GM12892 (cell line): Measurements from ENCODE around the gene TPST2.

Source experiments
- POLR2A ChIP-seq: IDR thresholded peaks from 2 replicates; pipeline ENCODE4 v1.6.1; 2011; ENCODE audit warnings: low read depth, low read length, control low read depth
- POLR2AphosphoS5 ChIP-seq: IDR thresholded peaks from 2 replicates; pipeline ENCODE4 v1.6.1; 2011; ENCODE audit warnings: low read depth, low read length, control low read depth
- TAF1 ChIP-seq: IDR thresholded peaks from 2 replicates; pipeline ENCODE4 v1.6.1; 2011; ENCODE audit warnings: low read depth, mild to moderate bottlenecking, control low read depth, low read length, borderline replicate concordance

DNA sequence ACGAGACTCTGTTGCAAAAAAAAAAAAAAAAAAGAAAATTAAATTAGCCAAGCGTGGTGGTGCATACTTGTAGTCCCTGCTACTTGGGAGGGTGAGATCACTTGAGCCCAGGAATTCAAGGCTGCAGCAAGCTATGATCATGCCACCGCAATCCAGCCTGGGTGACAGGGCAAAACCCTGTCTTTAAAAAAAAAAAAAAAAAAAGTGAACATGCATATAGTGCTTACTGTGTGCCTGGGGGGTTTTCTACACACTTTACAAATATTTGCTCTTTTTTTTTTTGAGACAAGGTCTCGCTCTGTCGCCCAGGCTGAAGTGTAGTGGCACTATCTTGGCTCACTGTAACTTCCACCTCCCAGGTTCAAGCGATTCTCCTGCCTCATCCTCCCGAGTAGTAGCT, 12.9 kb downstream of the TPST2 start:
- TF ChIP-seq POLR2A, result no peak
- no peak for TF ChIP-seq POLR2AphosphoS5
- no peak for TF ChIP-seq TAF1
